ENCODE measurements around the gene ZNF337.
A peak's percentile ranks its signal among the peaks of the same experiment; 100 is the strongest.

The ZNF337 gene

GRCh38 chr20:25696371-25697131 is at the start of gene ZNF337:
Gene ZNF337, minus strand, starts transcription at chr20:25696853. Its CDS starts 10,436 bp downstream, at chr20:25686417.
- Histone ChIP-seq H3K4me1 (ENCODE audit: insufficient read depth, low read length) (peaks cover 8% of the 10 kb centered on the region), H3K4me3 (ENCODE audit: low read length) (peak within 1 kb of the TSS; percentile 73), H3K9me3 (ENCODE audit: low read length) (no peaks in the 10 kb centered on the region), H3K36me3 (ENCODE audit: insufficient read depth, low read length) (peaks cover 14% of the 10 kb centered on the region), H2AFZ (ENCODE audit: low read depth, low read length) (peak within 1 kb of the TSS; percentile 83), H3K27me3 (ENCODE audit: insufficient read depth, low read length) (no peaks in the 10 kb centered on the region)

DNA sequence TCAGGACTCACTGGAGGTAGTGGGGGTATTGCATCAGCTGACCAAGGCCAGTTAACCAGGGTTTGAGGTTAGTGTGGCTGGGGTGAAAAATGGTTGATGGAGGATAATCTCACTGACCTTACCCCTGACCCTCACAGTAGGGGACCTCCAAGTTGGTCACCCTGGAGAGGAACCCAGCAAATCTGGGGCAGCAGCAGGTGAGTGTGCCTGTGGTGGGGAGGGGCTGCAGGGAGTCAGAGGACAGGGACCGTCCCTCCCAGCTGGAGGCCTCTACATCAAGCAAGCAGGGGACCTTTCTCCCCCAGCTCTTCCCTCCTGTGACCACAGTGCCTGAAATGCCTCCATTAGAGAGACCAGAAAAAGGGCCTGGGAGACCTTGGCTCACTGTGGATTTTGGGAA is 49.1 kb upstream of the ZNF337 start:
- no peaks in the 10 kb centered on the region for H3K36me3 ChIP-seq (ENCODE audit: insufficient read depth, low read length)
- no peak overlapping the region for H3K4me3 ChIP-seq (ENCODE audit: low read length)
- H3K27me3 ChIP-seq (ENCODE audit: insufficient read depth, low read length): no peaks in the 10 kb centered on the region
- no peaks in the 10 kb centered on the region for H3K9me3 ChIP-seq (ENCODE audit: low read length)
- H2AFZ ChIP-seq (ENCODE audit: low read depth, low read length): no peak overlapping the region
- H3K4me1 ChIP-seq (ENCODE audit: insufficient read depth, low read length): no peaks in the 10 kb centered on the region

DNA sequence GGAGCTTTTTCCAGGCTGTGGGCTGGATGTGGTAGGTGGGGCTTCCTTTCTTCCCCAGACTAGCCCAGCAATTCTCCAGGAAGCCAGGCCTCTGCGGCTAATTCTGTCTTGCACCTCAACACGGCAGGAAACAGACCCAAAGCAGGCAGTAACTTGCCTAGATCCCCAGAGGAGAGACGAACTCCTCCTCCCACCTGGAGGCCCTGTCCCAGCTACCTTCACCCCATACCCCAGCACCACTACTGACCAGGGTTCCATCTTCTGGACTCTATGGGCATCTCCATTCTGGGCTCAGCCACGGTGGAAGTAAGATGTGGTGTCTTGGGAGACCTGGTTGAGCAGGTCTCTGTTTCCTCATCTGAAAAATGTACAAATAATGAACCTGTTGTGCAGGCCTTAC is 48.4 kb upstream of the ZNF337 start:
- Histone ChIP-seq H2AFZ (ENCODE audit: low read depth, low read length) (no peak overlapping the region), H3K4me1 (ENCODE audit: insufficient read depth, low read length) (no peaks in the 10 kb centered on the region), H3K36me3 (ENCODE audit: insufficient read depth, low read length) (no peaks in the 10 kb centered on the region), H3K9me3 (ENCODE audit: low read length) (no peaks in the 10 kb centered on the region), H3K4me3 (ENCODE audit: low read length) (no peak overlapping the region), H3K27me3 (ENCODE audit: insufficient read depth, low read length) (no peaks in the 10 kb centered on the region)

GRCh38 chr20:25744261-25744660 is 47.6 kb upstream of the ZNF337 start:
- Histone ChIP-seq H3K4me3 (ENCODE audit: low read length) (no peak overlapping the region), H3K4me1 (ENCODE audit: insufficient read depth, low read length) (no peaks in the 10 kb centered on the region), H3K36me3 (ENCODE audit: insufficient read depth, low read length) (no peaks in the 10 kb centered on the region), H3K9me3 (ENCODE audit: low read length) (no peaks in the 10 kb centered on the region), H2AFZ (ENCODE audit: low read depth, low read length) (no peak overlapping the region), H3K27me3 (ENCODE audit: insufficient read depth, low read length) (no peaks in the 10 kb centered on the region)

DNA sequence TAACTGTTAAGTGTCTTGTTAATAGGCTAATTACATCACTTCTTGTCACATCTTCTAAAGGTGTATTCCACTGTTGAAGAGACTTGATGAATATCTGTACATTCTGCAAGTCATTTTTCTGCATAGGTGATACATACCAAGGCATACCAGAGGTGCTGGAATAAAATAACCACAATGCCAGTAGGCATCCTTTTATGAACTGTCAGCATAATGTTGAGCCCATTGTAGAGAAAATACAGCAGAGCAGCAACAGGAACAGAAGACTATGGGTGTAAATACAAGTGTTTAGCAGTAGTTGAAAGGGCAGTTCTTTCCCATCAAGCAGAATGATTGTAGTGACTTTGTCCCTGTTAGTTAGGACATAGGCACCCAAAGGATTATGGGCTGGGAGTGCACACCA is 44.4 kb upstream of the ZNF337 start:
- Histone ChIP-seq H3K4me3 (ENCODE audit: low read length) (no peak overlapping the region), H3K9me3 (ENCODE audit: low read length) (no peaks in the 10 kb centered on the region), H3K27me3 (ENCODE audit: insufficient read depth, low read length) (no peaks in the 10 kb centered on the region), H3K36me3 (ENCODE audit: insufficient read depth, low read length) (no peaks in the 10 kb centered on the region), H3K4me1 (ENCODE audit: insufficient read depth, low read length) (no peaks in the 10 kb centered on the region), H2AFZ (ENCODE audit: low read depth, low read length) (no peak overlapping the region)

DNA sequence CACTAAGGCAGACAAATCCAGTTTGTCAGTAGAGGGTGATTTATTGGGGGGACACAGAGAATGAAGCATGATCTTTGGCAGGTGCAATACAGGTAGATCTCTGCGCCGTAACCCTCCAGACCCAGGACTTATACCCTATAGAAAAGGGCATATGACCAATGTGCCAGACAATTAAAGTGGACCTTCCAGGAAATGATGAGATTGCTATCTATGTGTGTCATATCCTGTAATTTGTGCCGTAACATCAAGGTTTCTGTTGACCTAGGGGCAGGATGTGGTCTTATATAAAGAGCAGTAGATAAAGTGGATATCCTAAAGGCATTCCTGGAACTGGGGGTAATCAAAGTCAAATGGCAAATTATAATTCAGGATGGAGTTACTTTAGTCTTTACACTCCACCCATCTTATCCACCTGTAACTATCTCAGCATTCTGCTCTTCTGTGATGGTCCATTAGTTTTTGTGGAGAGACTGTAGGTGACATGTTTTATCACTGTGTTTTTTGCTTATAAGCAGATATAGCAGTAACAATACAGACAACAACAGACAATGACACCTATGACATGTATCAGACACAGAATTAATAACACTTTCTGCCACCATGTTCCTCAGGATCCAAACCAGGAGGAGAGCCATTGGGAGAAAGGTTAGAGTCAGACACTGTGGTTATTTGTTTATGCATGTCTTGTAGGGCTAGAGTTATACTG is 43.1 kb upstream of the ZNF337 start:
- H3K36me3 ChIP-seq (ENCODE audit: insufficient read depth, low read length): no peaks in the 10 kb centered on the region
- no peaks in the 10 kb centered on the region for H3K27me3 ChIP-seq (ENCODE audit: insufficient read depth, low read length)
- no peak overlapping the region for H3K4me3 ChIP-seq (ENCODE audit: low read length)
- no peaks in the 10 kb centered on the region for H3K9me3 ChIP-seq (ENCODE audit: low read length)
- H3K4me1 ChIP-seq (ENCODE audit: insufficient read depth, low read length): no peaks in the 10 kb centered on the region
- H2AFZ ChIP-seq (ENCODE audit: low read depth, low read length): no peak overlapping the region

DNA sequence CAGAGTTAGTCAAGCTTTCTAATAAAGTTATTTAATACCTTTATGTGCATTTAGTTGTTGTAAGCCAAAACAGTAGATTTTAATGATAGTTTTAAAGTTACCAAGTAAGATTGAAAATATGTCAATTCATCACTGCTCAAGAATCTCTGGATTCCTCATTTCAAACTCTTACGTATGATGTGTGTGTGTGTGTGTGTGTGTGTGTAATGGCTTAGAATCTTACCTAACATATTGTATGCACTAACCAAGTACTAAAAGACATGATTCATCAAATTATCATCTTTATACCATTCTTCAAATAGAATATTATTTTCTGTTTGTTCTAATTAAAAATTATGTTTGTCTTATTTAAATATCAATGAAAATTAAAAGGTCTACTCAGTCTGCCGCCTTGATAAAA is 41.5 kb upstream of the ZNF337 start:
- no peak overlapping the region for H3K4me3 ChIP-seq (ENCODE audit: low read length)
- no peaks in the 10 kb centered on the region for H3K27me3 ChIP-seq (ENCODE audit: insufficient read depth, low read length)
- no peaks in the 10 kb centered on the region for H3K4me1 ChIP-seq (ENCODE audit: insufficient read depth, low read length)
- H2AFZ ChIP-seq (ENCODE audit: low read depth, low read length): no peak overlapping the region
- no peaks in the 10 kb centered on the region for H3K9me3 ChIP-seq (ENCODE audit: low read length)
- H3K36me3 ChIP-seq (ENCODE audit: insufficient read depth, low read length): no peaks in the 10 kb centered on the region

DNA sequence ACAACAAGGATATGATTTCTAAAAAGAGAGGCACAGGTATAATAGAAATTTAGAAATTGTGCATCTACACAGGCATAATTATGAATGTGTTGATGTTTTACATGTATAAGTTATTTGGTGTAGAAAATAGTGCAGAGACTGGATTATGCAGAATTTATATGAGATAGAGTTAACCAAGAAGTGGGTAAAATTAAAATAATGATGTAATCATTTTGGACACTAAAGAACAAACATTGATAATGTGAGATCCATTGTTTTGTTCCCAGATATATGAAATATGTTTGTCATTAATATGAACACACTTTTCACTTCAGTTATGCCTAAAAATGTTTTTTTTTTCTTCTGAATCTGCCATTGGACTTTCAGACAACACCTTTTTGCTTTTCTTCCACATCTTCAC is 37.2 kb upstream of the ZNF337 start:
- Histone ChIP-seq H3K27me3 (ENCODE audit: insufficient read depth, low read length) (no peaks in the 10 kb centered on the region), H2AFZ (ENCODE audit: low read depth, low read length) (no peak overlapping the region), H3K36me3 (ENCODE audit: insufficient read depth, low read length) (no peaks in the 10 kb centered on the region), H3K4me3 (ENCODE audit: low read length) (no peak overlapping the region), H3K4me1 (ENCODE audit: insufficient read depth, low read length) (no peaks in the 10 kb centered on the region), H3K9me3 (ENCODE audit: low read length) (no peaks in the 10 kb centered on the region)

DNA sequence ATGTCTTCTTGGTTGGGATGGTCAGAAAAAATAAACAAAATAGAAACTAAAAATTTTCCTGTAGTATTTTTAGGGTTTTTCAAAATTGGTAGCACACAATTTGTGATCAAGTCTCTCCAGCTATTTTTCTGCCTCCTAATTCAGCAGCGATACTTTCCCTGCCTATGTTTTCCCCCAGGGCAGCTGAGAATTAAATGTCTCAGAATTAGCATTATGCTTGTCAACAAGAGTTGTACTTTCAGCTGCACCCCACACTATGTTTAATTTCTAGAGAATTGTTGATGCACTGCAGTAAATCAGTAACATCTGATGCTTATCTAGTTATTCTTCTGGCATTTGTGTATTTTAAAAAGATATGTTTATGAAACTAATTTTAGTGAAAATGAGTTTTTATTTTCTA is 34.2 kb upstream of the ZNF337 start:
- no peak overlapping the region for H2AFZ ChIP-seq (ENCODE audit: low read depth, low read length)
- no peaks in the 10 kb centered on the region for H3K27me3 ChIP-seq (ENCODE audit: insufficient read depth, low read length)
- H3K9me3 ChIP-seq (ENCODE audit: low read length): peaks cover 4% of the 10 kb centered on the region
- H3K36me3 ChIP-seq (ENCODE audit: insufficient read depth, low read length): no peaks in the 10 kb centered on the region
- H3K4me3 ChIP-seq (ENCODE audit: low read length): no peak overlapping the region
- no peaks in the 10 kb centered on the region for H3K4me1 ChIP-seq (ENCODE audit: insufficient read depth, low read length)

- no peaks in the 10 kb centered on the region for H3K4me1 ChIP-seq (ENCODE audit: insufficient read depth, low read length)
Measured at GRCh38 chr20:25726357-25726756, 29.7 kb upstream of the ZNF337 start.

DNA sequence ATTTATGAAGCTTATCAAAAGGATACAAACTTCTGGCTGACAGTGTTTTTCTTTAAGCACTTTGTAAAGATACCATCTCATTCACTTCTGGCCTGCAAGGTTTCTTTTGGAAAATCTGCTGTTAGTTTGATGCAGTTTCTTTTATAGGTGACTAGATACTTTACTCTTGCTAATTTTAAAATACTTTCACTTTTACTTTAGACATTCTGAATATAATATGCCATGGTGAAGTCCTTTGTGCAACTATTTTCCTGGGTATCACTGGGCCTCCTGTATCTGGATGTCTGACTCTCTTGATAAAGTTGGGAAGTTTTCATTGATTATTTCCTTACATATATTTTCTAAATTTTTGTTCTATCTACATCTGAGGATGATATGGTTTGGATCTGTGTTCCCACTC is 29.0 kb upstream of the ZNF337 start:
- Histone ChIP-seq H3K4me1 (ENCODE audit: insufficient read depth, low read length) (no peaks in the 10 kb centered on the region), H2AFZ (ENCODE audit: low read depth, low read length) (no peak overlapping the region), H3K4me3 (ENCODE audit: low read length) (no peak overlapping the region)

More at GRCh38 chr20:25726357-25726756, 29.7 kb upstream of the ZNF337 start:
- Histone ChIP-seq H2AFZ (ENCODE audit: low read depth, low read length) (no peak overlapping the region), H3K4me3 (ENCODE audit: low read length) (no peak overlapping the region), H3K27me3 (ENCODE audit: insufficient read depth, low read length) (no peaks in the 10 kb centered on the region), H3K9me3 (ENCODE audit: low read length) (peaks cover 4% of the 10 kb centered on the region), H3K36me3 (ENCODE audit: insufficient read depth, low read length) (no peaks in the 10 kb centered on the region)

GRCh38 chr20:25723975-25724374 is 27.3 kb upstream of the ZNF337 start:
- Histone ChIP-seq H3K36me3 (ENCODE audit: insufficient read depth, low read length) (no peaks in the 10 kb centered on the region), H3K9me3 (ENCODE audit: low read length) (peaks cover 4% of the 10 kb centered on the region), H3K4me3 (ENCODE audit: low read length) (no peak overlapping the region), H3K4me1 (ENCODE audit: insufficient read depth, low read length) (peaks cover 6% of the 10 kb centered on the region), H2AFZ (ENCODE audit: low read depth, low read length) (no peak overlapping the region), H3K27me3 (ENCODE audit: insufficient read depth, low read length) (no peaks in the 10 kb centered on the region)

More for the DNA sequence above, 29.0 kb upstream of the ZNF337 start:
- Histone ChIP-seq H3K36me3 (ENCODE audit: insufficient read depth, low read length) (no peaks in the 10 kb centered on the region), H3K27me3 (ENCODE audit: insufficient read depth, low read length) (no peaks in the 10 kb centered on the region), H3K9me3 (ENCODE audit: low read length) (peaks cover 4% of the 10 kb centered on the region)

DNA sequence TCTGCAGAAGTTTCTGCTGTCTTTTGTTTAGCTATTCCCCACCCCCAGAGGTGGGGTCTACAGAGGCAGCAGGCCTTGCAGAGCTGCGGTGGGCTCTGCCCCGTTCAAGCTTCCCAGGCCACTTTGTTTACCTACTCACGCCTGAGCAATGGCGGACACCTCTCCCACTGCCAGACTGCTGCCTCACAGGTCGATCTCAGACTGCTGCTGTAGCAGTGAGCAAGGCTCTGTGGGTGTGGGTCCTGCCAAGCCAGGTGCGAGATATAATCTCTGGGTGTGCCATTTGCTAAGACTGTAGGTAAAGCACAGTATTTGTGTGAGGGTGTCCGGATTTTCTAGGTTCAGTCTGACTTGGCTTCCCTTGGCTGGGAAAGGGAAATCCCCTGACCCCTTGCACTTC is 23.6 kb upstream of the ZNF337 start:
- Histone ChIP-seq H3K4me1 (ENCODE audit: insufficient read depth, low read length) (peaks cover 6% of the 10 kb centered on the region), H3K4me3 (ENCODE audit: low read length) (no peak overlapping the region), H3K9me3 (ENCODE audit: low read length) (no peaks in the 10 kb centered on the region), H3K36me3 (ENCODE audit: insufficient read depth, low read length) (no peaks in the 10 kb centered on the region), H2AFZ (ENCODE audit: low read depth, low read length) (no peak overlapping the region), H3K27me3 (ENCODE audit: insufficient read depth, low read length) (no peaks in the 10 kb centered on the region)
